ENCODE results near the gene TTC28.

DNA sequence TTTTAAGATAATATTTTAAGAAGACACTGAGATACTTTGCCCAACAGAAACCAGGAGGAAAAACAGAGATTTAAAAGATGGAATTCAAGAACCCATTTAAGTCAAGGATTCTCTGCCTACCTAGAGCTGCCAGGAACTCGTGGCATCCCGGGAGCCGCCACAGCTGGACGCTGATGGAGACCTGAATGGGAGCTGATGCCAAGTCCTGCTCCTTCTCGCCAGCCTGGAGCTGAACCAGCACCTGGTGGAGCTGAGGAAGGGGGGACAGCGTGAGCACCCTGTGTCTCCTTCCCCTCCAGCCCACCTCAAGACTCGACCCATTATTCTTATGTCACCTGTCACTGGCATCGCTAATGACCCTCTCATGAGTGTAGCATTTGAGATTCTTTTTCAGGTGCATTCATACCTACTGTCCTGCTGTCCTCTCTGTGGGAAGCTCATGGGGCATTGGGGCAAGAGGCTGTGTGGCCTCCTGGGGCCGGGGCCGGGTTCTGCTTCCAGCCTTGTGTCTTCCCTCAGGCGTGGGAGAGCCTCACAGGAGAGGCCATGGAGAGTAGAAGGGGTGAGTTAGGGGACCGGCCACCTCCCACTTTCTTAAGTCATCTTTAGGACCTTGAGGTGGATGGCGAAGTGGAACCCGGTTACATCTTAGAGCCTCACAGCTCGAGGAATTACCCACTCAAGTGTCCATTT lies 689.7 kb downstream of the TTC28 start:
- TF ChIP-seq, protein P1, sequence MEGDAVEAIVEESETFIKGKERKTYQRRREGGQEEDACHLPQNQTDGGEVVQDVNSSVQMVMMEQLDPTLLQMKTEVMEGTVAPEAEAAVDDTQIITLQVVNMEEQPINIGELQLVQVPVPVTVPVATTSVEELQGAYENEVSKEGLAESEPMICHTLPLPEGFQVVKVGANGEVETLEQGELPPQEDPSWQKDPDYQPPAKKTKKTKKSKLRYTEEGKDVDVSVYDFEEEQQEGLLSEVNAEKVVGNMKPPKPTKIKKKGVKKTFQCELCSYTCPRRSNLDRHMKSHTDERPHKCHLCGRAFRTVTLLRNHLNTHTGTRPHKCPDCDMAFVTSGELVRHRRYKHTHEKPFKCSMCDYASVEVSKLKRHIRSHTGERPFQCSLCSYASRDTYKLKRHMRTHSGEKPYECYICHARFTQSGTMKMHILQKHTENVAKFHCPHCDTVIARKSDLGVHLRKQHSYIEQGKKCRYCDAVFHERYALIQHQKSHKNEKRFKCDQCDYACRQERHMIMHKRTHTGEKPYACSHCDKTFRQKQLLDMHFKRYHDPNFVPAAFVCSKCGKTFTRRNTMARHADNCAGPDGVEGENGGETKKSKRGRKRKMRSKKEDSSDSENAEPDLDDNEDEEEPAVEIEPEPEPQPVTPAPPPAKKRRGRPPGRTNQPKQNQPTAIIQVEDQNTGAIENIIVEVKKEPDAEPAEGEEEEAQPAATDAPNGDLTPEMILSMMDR (conservative IDR thresholded peaks at IDR 0.05; ENCODE audit: low read length) = no peak
- TF ChIP-seq EZH2phosphoT487 (IDR thresholded peaks at IDR 0.05; ENCODE audit: borderline replicate concordance) = no peak

Data from Loucy (cell line).